NCI-H446 (cell line): Measurements from ENCODE around the gene SIGLEC10.
"Not testable (repeated sequence)": the region's sequence is repeated elsewhere in the genome, so short reads cannot be mapped to it uniquely, and the experiment has no call there.

Experiments used
- DNase-seq, 2 experiments: peaks; one replicate each; lab custom pipeline; 2025; lab: John Stamatoyannopoulos, UW

The SIGLEC10 gene

DNA sequence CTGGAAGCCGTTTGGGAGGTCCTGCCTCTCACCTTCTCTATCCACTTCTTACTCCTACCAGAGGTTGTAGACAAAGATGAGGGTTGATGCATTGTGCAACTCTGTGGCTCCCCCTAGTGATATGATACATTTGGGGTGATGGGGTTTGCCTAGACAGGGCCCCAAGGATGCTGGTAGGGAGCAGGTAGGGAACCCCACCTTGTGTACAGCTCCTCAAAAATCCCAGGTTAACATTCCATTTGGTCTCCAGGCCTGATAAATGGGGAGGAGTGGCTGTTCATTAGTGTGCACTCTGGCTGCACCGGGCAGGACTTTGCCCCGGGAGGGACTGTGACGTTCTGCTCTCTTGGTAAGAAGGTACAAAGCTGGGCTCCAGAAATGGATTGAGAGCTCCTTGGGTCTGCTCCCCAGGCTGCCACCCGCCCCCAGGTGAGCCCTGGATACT is 21.6 kb upstream of the SIGLEC10 start:
- no peak for DNase-seq

DNA sequence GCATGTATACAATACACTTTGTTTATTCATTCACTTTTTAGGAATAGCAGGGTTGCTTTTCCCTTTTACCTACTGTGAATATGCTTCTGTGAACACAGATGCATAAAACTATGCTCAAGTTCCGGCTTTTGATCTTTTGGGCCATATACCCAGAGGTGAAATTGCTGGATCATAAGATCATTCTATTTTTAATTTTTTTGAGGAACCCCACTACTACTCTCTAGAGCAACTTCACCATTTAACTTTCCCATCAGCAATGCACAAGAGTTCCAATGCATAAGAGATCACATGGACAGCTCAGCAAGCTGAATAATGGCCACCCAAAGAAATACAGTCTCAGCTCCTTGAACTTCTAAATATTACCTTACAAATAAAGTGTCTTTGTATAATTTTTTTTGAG is 17.0 kb upstream of the SIGLEC10 start:
- no peak for DNase-seq

DNA sequence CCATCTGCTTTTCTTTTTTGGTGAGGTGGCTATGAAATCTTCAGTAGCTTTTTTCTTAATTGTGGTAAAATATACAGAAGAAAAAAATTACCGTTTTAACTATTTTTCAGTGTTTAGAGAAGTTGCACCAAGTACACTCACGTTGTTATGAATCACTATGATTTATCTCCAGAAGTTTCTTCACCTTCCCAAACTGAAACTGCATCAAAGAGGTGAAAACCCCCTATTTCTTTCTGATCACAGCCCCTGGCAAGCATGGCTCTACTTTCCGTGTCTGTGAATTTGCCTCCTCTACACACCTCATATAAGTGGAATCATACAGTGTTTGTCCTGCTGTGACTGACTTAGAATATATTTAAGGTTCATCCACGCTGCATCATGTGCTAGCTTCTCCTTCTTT is 15.6 kb upstream of the SIGLEC10 start:
- DNase-seq, result no peak

DNA sequence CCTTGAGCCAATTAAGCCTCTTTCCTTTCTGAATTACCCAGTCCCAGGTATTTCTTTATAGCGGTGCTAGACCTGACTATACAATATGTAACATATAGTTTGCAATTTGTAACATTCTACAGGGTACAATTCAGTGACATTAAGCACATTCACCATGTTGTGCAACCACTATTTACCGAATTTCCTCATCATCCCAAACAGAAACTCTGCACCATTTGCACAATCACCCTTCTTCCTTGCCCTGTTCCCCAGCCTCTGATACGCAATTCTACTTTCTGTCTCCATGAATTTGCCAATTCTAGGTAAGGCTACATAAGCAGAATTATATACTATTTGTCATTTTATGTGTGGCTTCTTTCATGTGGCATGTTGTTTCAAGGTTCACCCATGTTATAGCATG is 13.7 kb upstream of the SIGLEC10 start:
- DNase-seq, result no peak

DNA sequence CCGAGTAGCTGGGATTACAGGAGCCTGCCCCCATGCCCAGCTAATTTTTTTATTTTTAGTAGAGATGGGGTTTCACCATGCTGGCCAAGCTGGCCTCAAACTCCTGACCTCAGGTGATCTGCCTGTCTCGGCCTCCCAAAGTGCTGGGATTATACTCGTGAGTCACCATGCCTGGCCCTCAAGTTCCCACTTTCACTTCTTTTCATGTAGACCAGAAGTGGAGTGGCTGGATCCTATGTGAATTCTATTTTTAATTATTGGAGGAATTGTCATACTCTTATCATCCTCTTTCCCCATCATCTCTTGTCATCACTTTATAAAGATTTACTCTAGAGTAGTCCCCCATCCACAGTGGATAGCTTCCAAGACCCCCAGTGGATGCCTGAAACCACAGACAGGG is 12.8 kb upstream of the SIGLEC10 start:
- DNase-seq, result no peak

DNA sequence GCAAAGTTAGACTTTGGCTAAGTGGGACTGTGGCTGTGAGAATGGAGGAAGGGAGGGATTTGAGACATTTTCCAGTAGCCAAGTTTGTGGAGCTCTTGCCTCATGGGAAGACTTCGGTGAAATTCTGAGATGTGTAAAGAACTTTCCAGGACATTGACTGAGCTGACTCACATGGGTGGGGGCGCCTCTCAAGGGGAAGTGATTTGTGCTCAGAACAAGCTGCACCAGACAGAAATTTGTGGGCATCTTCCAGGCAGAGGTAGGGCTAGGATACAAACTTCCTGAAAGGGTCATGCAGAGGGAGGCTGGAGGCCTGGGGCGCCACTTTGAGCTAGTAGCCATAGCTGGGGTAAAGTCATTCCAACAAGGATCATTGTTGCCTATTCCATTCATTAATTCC is 9.8 kb upstream of the SIGLEC10 start:
- DNase-seq, result no peak

DNA sequence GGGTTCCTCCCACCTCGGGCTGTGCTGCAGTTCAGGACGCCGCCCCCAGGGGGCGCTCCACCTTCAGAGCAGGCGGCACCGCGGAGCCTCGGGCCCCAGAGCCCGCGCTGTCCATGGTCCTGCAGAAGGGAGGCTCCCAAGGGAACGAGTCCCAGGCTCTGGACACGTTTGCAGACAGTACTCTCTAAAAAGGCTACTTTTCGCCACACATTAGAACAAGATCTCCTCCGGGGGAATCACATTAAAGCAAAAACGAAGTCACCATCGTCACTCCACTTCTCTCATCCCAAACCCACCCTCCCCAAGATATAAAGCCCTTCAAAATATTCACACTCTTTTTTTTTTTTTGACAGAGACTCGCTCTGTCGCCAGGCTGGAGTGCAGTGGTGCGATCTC is 4.6 kb upstream of the SIGLEC10 start:
- DNase-seq, result peak; percentile 21 to 69

DNA sequence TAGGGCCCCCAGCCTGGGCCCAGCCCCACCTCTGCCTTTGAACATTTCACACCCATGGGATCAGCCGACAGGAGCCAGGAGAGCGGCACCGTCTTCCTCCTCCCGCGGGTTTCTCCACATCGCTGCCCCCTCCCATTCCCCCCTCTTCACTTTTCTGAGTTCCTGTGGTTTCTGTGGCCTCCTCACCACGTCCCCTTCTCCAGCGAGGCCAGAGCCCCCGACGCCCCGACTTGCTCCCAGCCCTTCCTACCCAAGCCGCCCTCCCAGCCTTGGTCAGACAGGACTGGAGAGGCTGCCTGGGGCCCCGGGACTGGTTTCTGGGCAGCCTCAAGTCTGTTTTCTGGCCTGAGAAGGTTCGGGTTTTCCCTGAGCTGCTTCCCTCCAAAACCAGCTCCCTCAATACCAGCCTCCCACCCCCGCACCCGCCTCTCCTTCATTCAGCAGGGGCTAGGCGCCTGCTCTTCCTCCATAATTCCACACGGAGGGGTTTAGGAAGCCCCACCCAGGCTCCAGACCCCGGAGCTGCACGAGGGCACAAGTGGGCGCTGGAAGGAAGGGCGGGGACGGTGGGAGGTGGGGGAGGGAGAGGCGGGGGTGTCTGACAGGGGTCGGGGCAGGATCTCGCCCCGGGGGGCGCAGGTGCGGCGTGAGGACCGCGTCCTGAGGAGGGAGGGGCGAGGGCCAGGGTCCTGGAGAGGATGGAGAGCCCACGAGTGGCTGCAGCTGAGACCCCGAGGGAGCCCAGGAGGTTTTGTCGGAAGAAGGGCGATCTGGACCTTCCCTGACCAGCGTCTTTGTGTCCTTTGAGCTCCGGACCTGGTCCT is 4.0 kb upstream of the SIGLEC10 start:
- no peak for DNase-seq

DNA sequence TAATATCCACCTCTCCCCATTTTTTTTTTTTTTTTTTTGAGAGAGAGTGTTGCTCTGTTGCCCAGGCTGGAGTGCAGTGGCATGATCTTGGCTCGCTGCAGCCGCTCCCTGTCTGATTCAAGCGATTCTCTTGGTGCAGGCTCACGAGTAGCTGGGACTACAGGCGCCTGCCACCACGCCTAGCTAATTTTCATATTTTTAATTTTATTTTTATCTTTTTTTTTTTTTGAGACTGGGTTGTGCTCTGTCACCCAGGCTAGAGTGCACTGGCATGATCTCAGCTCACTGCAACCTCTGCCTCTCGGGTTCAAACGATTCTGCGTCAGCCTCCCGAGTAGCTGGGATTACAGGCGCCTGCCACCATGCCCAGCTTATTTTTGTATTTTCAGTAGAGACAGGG is 3.1 kb upstream of the SIGLEC10 start:
- DNase-seq, result not testable (repeated sequence)

DNA sequence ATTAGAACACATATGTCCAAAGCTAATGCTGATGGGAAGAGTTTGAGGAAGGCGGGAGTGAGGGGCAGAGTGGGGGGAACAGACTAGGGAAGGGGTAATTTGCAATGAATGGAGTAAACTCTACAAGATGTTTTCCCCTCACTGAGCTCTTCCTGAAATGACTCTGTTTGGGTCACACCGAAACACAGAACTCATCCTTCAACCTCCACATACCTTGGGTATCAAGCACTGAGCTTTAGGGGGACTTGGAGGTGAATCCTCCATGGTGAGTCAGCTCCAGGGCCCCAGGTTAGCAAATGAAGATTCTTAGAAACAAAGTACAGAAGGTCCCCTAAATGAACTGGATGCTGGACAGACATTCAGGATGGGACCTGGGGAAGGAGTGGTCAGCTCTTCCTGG is 1.3 kb upstream of the SIGLEC10 start:
- no peak for DNase-seq

DNA sequence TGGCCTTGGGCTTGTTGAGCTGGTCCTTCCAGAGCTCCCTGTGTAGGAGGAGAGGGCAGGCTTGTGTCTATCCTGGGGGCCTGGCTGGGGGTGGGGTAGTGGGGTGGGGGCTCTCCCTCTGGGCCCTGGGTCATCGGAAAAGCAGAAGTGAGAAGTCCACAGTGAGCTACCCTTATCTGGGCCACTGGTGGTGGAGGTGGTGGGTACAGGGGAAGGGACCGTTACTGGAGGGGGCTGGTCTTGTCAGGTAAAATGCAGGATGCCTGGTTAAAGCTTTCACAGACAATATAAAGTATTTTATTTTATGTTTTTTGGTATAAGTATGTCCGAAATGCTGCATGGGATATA is 342 bp upstream of the SIGLEC10 start:
- DNase-seq, result no peak

DNA sequence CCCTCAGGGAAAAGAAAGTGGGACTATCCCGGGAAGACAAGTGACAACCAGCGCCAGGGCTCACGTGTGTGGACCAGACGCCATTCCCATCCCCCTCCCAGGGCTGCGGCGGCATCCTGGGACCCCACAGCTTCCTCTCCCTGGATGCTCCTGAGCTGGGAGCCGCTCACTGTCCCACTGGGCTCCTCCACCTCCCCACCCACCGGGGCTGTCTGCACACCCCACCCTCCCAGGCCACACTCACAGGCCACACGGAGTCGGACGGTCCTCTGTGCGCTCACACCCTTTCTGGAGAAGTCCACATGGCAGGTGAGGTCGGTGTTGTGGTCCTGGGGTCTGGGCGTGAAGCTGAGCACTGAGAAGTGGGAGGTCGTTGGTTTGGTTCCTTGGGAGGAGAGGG is 1.0 kb downstream of the SIGLEC10 start:
- not testable (repeated sequence) for DNase-seq

DNA sequence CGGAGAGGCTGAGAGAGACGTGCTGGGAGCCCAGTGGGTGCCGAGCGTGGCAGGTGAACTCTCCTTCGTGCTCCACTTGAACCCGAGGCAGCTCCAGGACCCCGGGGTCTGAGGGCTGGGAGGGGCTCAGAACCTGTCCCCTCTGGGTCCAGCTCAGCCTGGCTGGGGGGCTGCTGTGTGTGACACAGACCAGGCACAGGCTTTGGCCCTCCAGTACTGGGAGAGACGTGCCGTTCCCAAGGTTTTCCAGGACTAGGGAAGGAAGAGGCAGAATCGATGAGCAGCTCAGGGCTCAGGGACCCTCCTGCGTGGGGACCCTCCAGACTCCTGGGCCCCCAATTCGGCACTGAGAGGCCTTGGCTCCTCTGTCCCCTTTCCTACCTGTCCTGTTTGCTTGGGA is 2.3 kb downstream of the SIGLEC10 start:
- no peak for DNase-seq

DNA sequence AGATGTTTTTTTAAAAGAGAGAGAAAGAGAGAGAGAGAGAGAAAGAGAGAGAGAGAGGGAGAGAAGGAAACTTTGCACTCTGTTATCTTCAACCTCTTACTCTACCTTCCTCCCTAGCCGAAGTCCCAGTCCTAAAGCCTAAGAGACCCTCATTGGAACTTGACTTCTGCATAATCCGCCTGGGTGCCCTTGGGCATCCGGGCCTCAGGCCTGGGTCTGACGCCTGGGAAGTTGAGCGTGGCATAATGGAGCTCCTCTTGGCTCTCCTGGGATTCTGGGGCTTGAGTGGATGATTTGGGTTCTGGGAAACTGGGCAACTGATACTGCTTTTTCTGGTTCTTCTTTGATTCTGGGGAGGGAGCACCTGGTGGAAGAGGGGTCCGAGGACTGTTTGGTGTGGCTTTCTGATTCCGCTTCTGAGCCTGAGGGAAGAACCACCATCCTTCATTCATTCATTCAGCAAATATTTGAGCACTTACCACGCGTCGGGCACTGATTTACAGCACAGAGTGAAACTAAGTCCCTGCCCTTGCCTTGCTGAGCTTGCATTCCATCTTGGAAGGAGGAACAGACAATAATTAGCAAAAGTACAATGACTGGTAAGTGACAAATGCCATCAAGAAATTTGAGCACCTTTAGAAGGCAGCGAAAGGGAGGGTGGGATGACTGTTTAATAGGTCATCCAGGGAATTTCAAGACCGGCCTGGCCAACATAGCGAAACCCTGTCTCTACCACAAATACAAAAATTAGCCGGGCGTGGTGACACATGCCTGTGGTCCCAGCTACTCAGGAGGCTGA is 6.3 kb downstream of the SIGLEC10 start:
- no peak for DNase-seq

DNA sequence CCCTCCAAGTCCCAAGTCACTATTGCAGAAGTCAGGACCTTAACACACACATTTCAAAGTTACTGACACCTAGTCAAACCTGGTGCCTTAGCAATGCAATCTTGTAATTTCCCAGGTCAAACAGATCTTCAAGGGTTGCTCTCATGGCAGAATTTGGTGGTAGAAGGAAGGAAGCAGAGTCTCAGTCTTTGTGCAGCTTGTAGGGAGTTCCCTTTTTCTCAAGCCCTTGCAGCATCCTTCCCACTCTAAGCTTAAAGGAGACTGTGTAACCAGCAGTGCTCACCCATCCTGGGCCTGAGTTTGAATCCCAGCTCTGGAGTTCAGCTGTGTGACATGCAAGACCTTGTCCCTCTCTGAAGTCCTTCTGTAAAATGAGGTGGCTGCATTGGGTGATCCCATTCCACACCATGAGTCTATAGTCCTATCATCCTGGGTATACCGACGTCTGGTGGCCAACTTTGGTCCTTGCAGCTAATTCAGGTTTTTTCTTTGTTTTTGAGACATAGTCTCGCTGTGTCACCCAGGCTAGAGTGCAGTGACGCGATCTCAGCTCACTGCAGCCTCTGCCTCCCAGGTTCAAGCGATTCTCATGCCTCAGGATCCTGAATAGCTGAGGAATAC is 9.8 kb downstream of the SIGLEC10 start:
- no peak for DNase-seq

DNA sequence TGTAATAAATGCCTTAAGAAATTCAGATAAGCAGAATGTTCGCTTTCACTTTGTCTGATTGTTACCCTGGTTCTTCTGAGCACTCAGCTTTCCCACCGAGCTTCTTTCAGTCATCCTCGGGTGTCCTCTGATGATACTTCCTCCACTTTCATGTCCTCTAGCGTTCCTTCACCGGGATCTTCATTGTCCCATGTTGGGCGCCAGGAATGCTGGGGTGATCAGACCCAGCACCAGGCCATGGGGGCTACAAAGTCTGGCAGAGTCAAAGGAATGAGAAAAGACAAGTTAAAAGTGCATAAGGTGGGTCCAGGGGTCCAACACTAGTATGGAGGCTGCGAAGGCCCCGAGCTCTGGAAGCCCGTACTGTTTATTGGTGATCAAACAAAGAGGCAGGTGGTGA is 15.3 kb downstream of the SIGLEC10 start:
- no peak for DNase-seq

DNA sequence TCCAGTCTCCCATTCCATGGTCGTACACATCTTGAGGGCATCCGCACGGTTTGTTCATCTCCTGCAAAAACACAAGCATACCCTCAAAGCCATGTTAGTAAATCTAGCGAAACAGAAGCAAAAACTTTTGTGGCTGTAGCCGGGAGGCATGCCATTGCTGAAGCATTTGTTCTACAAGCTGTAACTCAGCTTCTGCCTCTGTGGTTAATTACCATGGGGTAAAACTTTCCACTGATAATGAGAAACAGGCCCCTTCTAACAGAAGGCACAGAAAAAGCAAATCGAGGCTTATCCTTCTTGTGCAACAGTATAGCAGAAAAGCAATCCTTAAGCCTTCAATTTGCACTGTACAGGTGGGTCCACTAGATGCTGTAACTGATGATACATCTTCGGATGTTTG is 17.5 kb downstream of the SIGLEC10 start:
- DNase-seq, result not testable (repeated sequence)

DNA sequence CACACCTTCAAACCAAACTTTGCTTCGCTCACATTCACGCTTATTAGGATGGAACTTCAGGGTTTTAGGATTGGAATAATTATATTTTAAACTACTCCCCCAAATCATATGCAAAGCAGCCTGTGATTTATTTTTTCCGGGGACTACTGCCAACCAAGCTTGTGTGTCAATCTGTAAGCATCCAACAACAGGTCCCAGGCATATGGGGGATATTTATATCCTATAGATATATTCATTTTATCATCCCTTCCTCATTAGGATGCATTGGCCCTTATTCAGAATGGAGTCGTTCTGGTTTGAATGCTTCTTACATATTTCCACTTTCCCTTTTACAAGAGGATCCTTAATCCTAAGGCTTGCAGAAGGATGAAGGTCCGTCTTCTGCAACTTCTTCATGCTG is 18.2 kb downstream of the SIGLEC10 start:
- DNase-seq, result no peak

DNA sequence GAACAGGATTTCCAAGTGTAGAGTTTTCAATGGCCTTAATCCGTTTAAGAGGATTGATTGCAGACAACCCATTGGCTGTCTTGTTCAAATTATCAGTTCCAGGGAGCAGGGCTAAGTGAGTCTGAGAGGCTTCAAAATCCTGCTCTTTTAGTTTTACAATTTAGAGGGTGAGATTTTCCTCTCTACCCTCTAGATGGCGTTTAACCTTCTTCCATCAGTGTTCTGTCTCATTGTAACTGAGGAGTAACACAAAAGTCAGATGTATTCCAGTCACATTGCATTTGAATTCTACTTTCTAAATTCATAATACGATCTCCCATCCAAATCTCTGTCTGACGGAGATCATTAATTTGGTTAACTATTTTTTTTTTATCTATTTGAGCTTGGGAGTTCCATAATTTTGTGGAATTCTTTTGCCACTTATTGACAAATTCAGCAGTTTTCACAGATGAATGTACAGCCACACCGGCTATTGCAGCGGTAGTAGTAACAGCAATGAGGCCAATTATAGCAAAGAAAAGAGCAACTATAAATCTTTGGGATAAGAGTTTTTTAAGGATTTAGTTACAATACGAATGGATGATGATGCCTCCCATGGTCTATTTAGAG is 19.2 kb downstream of the SIGLEC10 start:
- peak in 1 of 2 experiments; percentile 8 for DNase-seq

DNA sequence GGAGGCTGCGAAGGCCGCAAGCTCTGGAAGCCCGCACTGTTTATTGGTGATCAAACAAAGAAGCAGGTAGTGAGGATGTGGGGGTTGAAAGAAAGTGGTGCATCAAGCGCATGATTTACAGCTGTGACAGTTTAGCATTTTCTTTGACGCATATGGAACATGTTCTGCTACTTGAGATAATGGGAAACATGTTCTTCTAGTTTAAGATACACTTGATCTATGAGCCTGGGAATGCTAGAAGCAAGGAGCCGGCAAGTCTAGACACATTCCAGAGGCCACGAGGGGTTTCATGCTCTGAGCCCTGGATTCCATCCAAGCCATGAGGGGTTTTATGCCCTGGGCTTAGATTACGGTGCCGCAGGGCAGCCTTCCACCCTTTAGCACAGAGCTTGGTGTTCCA is 20.0 kb downstream of the SIGLEC10 start:
- not testable (repeated sequence) for DNase-seq

DNA sequence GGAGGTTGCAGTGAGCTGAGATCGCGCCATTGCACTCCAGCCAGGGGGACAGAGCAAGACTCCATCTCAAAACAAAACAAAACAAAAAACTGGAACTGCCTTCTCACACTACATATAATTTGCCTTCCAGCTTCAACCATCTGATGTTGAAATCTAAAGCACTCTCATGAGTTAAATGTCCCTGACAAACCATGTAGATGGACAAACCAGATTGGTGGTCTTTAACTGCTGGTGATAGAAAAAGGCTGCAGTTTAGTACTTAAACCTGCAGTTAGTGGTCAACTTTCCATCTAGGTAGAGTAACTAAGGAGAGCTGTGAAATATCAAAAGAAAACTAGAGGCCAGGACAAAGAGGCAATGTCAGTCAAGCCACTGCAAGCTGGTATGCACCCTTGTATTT is 21.3 kb downstream of the SIGLEC10 start:
- DNase-seq, result no peak

DNA sequence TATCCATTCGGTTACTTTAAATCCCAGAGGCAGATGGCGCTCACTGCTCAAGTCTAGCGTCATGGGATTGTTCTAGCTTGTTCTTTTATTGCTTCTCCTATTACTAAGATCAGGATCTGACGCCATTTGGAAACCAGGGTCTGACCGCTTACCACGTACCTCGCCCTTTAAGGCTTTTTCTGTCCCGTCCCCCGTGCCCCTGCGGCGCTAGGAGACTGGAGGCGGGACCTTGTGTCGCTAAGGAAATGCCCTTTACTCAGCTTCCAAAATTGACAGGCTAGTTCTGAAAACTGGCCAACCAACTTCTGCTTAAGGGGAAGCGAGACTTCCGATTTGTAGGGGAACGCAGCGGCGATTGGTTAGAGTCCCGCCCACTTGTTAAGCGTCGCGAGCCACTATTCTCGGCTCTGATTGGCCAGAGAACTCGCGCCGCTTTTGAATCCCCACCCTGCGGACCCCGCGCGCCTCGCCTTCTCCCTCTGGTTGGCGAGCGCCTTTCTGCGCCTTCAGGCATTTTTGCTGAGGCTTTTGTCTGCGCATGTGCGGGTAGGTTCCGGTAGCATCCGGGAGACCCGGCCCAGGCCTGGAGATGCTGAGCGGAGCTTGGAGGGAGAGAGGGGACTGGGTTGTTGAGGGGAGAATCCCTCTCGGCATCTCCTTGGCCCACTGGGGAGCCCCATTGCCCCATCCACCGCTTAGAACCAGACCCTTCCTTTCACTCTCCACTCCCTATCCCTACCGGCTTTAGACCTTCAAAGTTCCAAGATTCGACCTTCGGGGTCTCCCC is 23.2 kb downstream of the SIGLEC10 start:
- DNase-seq, result peak; percentile 93 to 99
